ENCODE results near the gene ECE2.

GRCh38 chr3:184328516-184328915 lies 52.7 kb downstream of the ECE2 start:
- TF ChIP-seq CTCF (IDR thresholded peaks at IDR 0.05) (no peak), POLR2AphosphoS5 (IDR thresholded peaks at IDR 0.05) (no peak), POLR2A (IDR thresholded peaks at IDR 0.05) (no peak)

All from upper lobe of left lung (tissue), 4 donors.